IPS-11a (cell line): ENCODE measurements around the gene ZNF648.
"Not testable (repeated sequence)": the region's sequence is repeated elsewhere in the genome, so short reads cannot be mapped to it uniquely, and the experiment has no call there.

Source experiments
- H3K4me3 ChIP-seq: one replicate; pipeline ENCODE4 v1.5.1; 2013; ENCODE audit warnings: low read depth, low read length, control low read depth

ZNF648 gene

GRCh38 chr1:182029379-182030331, 31.9 kb downstream of the ZNF648 start:
- peak overlapping the region; percentile 61 for H3K4me3 ChIP-seq

- peak overlapping the region; percentile 61 for H3K4me3 ChIP-seq
These were observed 32.5 kb downstream of the ZNF648 start for GRCh38 chr1:182029002-182029378.

- no peak overlapping the region for H3K4me3 ChIP-seq
These were observed 46.2 kb downstream of the ZNF648 start for GRCh38 chr1:182015360-182015759.

- H3K4me3 ChIP-seq = not testable (repeated sequence)
These were observed 50.6 kb downstream of the ZNF648 start for GRCh38 chr1:182010800-182011370.

- not testable (repeated sequence) for H3K4me3 ChIP-seq
These were observed 56.1 kb downstream of the ZNF648 start for GRCh38 chr1:182005398-182005797.

- H3K4me3 ChIP-seq = no peak overlapping the region
These were observed 56.9 kb downstream of the ZNF648 start for GRCh38 chr1:182004601-182005000.
